ENCODE results near the gene NSUN7. TPM values are rescaled to one million over a fixed set of nuclear protein-coding genes. Genes with fewer than 3 reads are reported as not detected.

Gene NSUN7
- polyA plus RNA-seq, 1 donor (not counting 4 experiments of a cell fraction or from before 2014, with no cell fraction given): 0.03 TPM

- no peak for DNase-seq (ENCODE audit: low read depth, low spot score)
- H3K27me3 ChIP-seq (ENCODE audit: control insufficient read depth, extremely low read depth, insufficient read depth, low read length): no peaks in the 10 kb centered on the region
- no peak for FAIRE-seq
- H3K9me1 ChIP-seq (ENCODE audit: control insufficient read depth, extremely low read depth, insufficient read depth, low read length): no peaks in the 10 kb centered on the region
- H3K36me3 ChIP-seq (ENCODE audit: control insufficient read depth in 2 of 2, extremely low read depth in 1 of 2, insufficient read depth in 2 of 2, low read length in 2 of 2): no peaks in the 10 kb centered on the region
- H3K4me3 ChIP-seq (ENCODE audit: control insufficient read depth in 2 of 3, extremely low read depth in 1 of 3, insufficient read depth in 2 of 3, low read depth in 1 of 3, low read length in 3 of 3): no peak overlapping the region
- H3K4me1 ChIP-seq (ENCODE audit: control insufficient read depth, extremely low read depth, insufficient read depth, low read length): no peaks in the 10 kb centered on the region
- no peaks in the 10 kb centered on the region for H3K9me3 ChIP-seq (ENCODE audit: control insufficient read depth, low read depth, low read length)
- H3K27ac ChIP-seq (ENCODE audit: control insufficient read depth, insufficient read depth, low read length): no peak overlapping the region
- H2AFZ ChIP-seq (ENCODE audit: control insufficient read depth, low read length): no peak overlapping the region
- H4K20me1 ChIP-seq (ENCODE audit: control insufficient read depth, extremely low read depth, insufficient read depth, low read length): no peaks in the 10 kb centered on the region
- H3K79me2 ChIP-seq (ENCODE audit: control insufficient read depth, insufficient read depth, low read length): no peaks in the 10 kb centered on the region
- no peak overlapping the region for H3K4me2 ChIP-seq (ENCODE audit: control insufficient read depth, extremely low read depth, insufficient read depth, low read depth, low read length)
- no peak for TF ChIP-seq EZH2 (IDR thresholded peaks at IDR 0.05; ENCODE audit: low read length)
- TF ChIP-seq, protein P1, sequence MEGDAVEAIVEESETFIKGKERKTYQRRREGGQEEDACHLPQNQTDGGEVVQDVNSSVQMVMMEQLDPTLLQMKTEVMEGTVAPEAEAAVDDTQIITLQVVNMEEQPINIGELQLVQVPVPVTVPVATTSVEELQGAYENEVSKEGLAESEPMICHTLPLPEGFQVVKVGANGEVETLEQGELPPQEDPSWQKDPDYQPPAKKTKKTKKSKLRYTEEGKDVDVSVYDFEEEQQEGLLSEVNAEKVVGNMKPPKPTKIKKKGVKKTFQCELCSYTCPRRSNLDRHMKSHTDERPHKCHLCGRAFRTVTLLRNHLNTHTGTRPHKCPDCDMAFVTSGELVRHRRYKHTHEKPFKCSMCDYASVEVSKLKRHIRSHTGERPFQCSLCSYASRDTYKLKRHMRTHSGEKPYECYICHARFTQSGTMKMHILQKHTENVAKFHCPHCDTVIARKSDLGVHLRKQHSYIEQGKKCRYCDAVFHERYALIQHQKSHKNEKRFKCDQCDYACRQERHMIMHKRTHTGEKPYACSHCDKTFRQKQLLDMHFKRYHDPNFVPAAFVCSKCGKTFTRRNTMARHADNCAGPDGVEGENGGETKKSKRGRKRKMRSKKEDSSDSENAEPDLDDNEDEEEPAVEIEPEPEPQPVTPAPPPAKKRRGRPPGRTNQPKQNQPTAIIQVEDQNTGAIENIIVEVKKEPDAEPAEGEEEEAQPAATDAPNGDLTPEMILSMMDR (optimal IDR thresholded peaks at IDR 0.05 in 1 of 3, IDR thresholded peaks at IDR 0.05 in 1 of 3, conservative IDR thresholded peaks at IDR 0.05 in 1 of 3; ENCODE audit: extremely low read depth in 1 of 3, insufficient read depth in 2 of 3, low read length in 3 of 3): no peak
- dilution Hi-C loops (cut with MboI; ENCODE audit: extremely low pct_ligation_motif_present, low sequenced_read_pairs): no loop called here
- no peak overlapping the region for H3K9ac ChIP-seq (ENCODE audit: control insufficient read depth, extremely low read depth, insufficient read depth, low read length)
These were observed 10.4 kb upstream of the NSUN7 start for GRCh38 chr4:40739347-40739746.

GRCh38 chr4:40744218-40744617 lies 5.5 kb upstream of the NSUN7 start:
- dilution Hi-C loops (cut with MboI; ENCODE audit: extremely low pct_ligation_motif_present, low sequenced_read_pairs): no loop called here
- no peaks in the 10 kb centered on the region for H4K20me1 ChIP-seq (ENCODE audit: control insufficient read depth, extremely low read depth, insufficient read depth, low read length)
- peaks cover 9% of the 10 kb centered on the region for H3K27me3 ChIP-seq (ENCODE audit: control insufficient read depth, extremely low read depth, insufficient read depth, low read length)
- TF ChIP-seq, protein P1 (optimal IDR thresholded peaks at IDR 0.05 in 1 of 3, IDR thresholded peaks at IDR 0.05 in 1 of 3, conservative IDR thresholded peaks at IDR 0.05 in 1 of 3; ENCODE audit: extremely low read depth in 1 of 3, insufficient read depth in 2 of 3, low read length in 3 of 3): no peak
- TF ChIP-seq EZH2 (IDR thresholded peaks at IDR 0.05; ENCODE audit: low read length): no peak
- H3K4me2 ChIP-seq (ENCODE audit: control insufficient read depth, extremely low read depth, insufficient read depth, low read depth, low read length): no peak overlapping the region
- no peak for DNase-seq (ENCODE audit: low read depth, low spot score)
- H3K79me2 ChIP-seq (ENCODE audit: control insufficient read depth, insufficient read depth, low read length): no peaks in the 10 kb centered on the region
- H3K4me3 ChIP-seq (ENCODE audit: control insufficient read depth in 2 of 3, extremely low read depth in 1 of 3, insufficient read depth in 2 of 3, low read depth in 1 of 3, low read length in 3 of 3): no peak overlapping the region
- H3K27ac ChIP-seq (ENCODE audit: control insufficient read depth, insufficient read depth, low read length): no peak overlapping the region
- FAIRE-seq: no peak
- H2AFZ ChIP-seq (ENCODE audit: control insufficient read depth, low read length): no peak overlapping the region
- no peak overlapping the region for H3K9ac ChIP-seq (ENCODE audit: control insufficient read depth, extremely low read depth, insufficient read depth, low read length)
- H3K9me1 ChIP-seq (ENCODE audit: control insufficient read depth, extremely low read depth, insufficient read depth, low read length): no peaks in the 10 kb centered on the region
- H3K4me1 ChIP-seq (ENCODE audit: control insufficient read depth, extremely low read depth, insufficient read depth, low read length): no peaks in the 10 kb centered on the region
- no peaks in the 10 kb centered on the region for H3K9me3 ChIP-seq (ENCODE audit: control insufficient read depth, low read depth, low read length)
- H3K36me3 ChIP-seq (ENCODE audit: control insufficient read depth in 2 of 2, extremely low read depth in 1 of 2, insufficient read depth in 2 of 2, low read length in 2 of 2): no peaks in the 10 kb centered on the region

Measured in keratinocyte (primary cell).